ENCODE results near the gene GIMAP6.
"Not testable (repeated sequence)": the region's sequence is repeated elsewhere in the genome, so short reads cannot be mapped to it uniquely, and the experiment has no call there.

GIMAP6 gene

DNA sequence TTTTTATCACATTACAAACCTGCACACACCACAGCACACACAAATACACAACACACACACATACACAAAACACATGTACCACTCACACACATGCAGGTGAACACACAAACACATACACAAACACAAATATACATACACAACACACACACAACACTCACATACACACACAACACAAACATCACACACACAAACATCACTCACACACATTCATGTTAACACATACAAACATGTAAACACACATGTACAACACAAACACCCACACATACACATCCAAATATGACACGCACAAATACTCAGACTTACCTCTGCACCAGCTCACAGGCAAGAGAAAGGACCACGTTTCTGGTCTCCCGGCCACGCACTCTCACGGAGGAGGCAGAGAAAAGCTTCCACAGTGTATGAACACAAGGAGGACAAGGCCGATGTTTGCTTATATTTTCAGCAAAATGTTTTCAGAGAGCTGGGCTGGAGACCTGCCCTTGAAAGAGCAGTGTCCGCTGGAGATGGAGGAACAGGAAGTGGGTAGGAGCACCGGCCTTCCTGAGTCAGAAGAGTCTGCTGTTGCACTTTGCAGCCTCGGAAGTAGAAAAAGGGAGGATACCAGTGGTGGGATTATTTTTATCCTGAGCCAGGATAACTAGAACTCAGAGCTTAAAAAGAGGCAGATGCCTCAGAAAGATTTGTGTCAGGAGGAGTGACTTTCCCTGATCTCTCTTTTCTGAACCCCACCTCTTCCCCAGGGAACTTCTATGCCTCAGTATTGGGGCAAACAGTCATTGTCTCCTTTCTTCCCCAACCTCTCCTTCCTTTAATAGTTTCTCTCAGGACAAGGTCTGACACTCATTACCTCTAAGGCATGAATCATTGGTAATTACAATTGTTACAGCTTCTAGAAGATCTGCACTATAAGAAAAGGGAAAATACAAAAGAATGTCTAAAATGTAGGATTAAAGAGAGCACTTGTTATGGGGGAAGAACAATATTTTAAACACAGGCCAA lies at the start of gene GIMAP6:
TSS of gene GIMAP6 (minus strand) at position 520 of the 999 bp plus-strand sequence. CDS start 2,243 bp downstream, outside the sequence.
- DNase-seq (ENCODE audit: low spot score): no peak

DNA sequence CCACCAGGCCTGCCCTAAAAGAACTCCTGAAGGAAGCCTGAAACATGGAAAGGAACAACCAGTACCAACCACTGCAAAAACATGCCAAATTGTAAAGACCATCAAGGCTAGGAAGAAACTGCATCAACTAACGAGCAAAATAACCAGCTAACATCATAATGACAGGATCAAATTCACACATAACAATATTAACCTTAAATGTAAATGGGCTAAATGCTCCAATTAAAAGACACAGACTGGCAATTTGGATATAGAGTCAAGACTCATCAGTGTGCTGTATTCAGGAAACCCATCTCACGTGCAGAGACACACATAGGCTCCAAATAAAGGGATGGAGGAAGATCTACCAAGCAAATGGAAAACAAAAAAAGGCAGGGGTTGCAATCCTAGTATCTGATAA lies 48.2 kb upstream of the GIMAP6 start:
- not testable (repeated sequence) for DNase-seq (ENCODE audit: low spot score)

DNA sequence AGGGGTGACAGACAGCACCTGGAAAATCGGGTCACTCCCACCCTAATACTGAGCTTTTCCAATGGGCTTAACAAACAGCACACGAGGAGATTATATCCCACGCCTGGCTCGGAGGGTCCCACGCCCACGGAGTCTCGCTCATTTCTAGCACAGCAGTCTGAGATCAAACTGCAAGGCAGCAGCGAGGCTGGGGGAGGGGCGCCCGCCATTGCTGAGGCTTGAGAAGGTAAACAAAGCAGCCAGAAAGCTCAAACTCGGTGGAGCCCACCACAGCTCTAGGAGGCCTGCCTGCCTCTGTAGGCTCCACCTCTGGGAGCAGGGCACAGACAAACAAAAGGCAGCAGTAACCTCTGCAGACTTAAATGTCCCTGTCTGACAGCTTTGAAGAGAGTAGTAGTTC lies 46.4 kb upstream of the GIMAP6 start:
- DNase-seq (ENCODE audit: low spot score): not testable (repeated sequence)

DNA sequence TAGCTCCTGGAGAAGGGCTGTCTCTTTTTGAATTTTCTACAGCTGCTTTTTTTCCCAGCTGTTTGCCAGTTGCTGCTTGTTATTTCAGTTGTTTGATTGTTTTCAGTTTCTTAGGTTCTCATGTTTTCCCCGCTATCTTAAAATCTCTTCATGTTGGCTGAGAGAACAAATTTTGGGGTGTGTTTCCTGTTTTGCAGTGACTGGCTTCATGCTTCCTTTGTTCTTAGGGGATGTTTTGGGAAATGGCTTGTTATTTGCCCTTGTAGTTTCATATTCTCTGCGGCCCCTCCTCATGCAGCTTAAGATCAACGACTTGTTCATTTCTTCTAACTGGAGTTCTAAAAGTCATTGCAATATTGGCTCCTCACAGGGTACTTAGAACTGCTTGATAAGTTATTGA lies 44.7 kb upstream of the GIMAP6 start:
- not testable (repeated sequence) for DNase-seq (ENCODE audit: low spot score)

DNA sequence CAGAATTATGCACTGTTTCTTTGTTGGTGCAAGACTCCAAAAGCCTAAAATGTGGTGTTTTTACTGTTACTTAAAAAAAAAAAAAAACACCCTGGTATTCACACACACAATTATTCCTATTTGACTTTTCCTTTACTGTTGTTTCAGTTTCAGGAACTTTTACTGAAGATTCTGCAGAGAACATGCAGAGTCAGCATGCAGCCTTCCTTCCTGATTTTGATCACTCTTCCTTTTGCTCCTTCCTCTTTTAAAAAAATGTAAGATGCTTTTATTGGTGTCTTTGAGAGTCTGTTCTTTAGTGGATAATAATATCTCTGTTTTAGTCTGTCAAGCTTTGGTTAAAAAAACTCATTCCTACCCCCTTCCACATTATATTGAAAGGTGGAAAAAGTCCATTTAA lies 44.1 kb upstream of the GIMAP6 start:
- not testable (repeated sequence) for DNase-seq (ENCODE audit: low spot score)

DNA sequence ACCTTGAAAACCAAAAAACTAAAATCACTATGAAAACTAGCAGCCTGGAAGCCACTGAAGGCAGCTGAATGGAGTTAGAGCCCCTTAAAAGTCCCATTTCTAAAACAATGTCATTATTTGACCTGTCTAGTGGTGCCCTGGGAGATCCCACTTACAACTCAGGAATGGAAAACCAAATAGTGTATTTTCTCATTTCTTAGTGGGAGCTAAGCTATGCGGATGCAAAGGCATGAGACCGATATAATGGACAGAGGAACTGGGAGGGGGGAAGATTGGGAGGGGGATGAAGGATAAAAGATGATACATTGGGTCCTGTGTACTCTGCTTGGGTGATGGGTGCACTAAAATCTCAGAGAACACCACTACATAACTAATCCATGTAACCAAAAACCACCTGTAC lies 43.5 kb upstream of the GIMAP6 start:
- no peak for DNase-seq (ENCODE audit: low spot score)

DNA sequence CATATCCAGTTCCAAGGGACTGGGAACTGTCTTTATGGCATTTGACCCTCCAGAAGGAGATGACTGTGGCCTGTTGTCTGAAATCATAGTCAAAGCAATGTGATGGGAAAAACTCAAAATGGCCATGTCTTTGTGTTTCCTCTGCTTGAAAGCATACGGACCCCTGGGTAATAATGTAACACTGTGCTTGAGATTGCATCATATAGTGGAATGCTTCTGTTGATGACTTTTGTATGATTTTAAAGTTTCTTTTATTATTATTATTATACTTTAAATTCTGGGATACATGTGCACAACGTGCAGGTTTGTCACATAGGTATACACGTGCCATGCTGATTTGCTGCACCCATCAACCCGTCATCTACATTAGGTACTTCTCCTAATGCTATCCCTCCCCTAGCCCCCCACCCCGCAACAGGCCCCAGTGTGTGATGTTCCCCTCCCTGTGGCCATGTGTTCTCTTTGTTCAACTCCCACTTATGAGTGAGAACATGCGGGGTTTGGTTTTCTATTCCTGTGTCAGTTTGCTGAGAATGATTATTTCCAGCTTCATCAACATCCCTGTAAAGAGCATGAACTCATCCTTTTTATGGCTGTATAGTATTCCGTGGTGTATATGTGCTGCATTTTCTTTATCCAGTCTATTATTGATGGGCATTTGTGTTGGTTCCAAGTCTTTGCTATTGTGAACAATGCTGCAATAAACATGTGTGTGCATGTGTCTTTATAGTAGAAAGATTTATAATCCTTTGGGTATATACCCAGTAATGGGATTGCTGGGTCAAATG lies 39.8 kb upstream of the GIMAP6 start:
- not testable (repeated sequence) for DNase-seq (ENCODE audit: low spot score)

DNA sequence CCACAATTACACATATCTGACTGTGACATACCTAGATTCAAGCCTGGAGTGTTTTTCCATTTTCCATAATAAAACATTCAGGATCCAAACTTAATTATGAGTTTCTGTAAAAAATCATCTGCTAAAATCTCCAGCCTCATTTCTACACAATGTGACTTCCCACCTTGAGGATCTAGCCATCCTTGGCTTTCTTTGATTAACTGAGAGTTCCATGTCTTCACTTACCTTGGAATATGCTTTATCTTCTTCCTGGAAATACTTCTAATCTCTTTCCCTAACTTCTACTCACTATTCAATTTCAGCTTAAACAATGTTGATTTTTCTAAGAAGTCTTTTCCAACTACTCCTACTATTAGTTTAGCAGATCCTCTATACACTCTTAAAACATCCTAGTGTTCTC lies 36.8 kb upstream of the GIMAP6 start:
- DNase-seq (ENCODE audit: low spot score): no peak

DNA sequence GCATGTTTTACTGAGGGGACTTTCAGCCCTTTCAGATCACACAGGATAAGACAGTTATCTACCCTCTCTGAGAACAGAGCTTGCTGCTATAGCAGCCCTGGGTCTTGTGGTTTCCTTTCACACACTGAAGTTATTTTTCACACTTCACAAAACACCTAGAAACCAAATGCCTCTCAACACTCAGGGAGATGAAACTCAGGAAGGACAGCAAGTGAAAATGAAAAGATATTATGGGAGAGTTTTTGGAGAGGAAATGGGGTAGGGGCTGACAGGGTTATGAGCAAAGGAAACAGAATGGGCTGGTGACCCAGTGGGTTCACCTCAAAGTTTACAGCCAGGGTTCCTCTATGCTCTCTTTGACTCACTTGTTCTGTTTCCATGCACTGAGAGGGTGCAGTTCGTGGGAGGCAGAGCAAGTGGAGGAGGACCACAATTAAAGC lies 36.3 kb upstream of the GIMAP6 start:
- DNase-seq (ENCODE audit: low spot score): no peak

DNA sequence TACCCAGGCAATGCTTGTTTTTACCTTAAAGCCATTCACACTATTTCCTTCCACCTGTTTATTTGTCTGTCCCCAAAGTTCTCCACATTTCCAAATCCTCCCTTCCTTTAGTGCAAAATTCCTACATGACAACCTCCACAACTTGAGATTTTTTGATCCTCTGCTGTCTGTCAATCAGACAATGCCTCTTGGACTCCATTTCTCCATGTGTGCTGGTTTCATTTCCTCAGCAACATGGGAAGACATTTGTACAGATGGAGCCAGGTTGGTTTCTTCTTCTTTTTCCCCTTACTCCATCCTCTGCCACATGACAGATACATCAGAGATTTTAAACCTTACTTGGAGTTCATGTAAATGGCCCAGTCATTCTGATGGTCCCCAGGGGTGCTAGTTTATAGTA lies 34.2 kb upstream of the GIMAP6 start:
- DNase-seq (ENCODE audit: low spot score): no peak

DNA sequence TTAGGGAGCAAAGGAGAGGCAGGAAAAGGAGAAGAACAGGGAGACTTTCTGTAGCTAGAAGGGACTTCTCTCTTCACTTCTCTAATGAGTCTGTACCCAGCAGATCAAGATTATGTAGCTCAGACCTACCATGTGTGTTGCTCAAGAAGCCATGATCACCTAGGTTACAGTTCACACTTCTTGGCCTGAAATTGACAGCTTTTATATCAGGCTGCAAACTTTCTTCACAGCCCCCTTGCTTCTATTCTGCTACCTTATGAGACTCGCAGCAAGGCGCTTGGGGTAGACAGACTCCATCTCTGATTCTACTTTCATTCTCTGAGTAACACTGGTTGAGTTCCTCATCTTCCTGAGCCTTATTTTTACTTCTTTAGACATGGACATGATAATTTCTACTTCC lies 33.7 kb upstream of the GIMAP6 start:
- no peak for DNase-seq (ENCODE audit: low spot score)

DNA sequence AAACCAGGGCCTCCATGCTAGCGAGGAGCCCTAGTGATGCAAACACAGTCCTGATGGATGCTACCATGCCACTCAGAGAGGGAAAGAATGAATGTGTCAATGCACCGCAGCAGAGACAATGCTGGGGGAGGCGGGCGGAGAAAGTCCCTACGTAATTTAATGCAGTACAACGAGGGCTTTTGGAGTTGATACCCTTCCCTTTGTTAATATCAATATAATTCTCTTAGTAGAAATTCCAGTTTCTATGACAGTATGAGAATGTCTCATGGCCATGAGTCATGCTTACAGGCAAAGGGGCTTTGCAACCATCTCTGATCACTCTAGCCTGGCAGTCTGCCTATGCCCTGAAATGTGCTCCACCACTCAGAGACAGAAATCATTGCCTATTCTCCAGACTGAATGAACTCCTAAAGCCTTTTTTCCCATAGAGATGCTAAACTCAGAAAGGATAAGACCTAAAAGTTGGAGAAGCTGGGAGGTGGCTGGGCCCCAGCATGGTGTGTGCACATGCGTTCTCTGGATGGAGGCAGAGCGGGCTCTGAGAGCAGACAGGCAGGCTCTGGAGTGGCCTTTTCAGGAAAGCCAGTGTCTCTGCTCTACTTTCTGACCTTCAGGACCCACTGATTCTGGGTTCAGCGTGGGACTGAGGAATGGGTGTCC lies 33.0 kb upstream of the GIMAP6 start:
- DNase-seq (ENCODE audit: low spot score): no peak

DNA sequence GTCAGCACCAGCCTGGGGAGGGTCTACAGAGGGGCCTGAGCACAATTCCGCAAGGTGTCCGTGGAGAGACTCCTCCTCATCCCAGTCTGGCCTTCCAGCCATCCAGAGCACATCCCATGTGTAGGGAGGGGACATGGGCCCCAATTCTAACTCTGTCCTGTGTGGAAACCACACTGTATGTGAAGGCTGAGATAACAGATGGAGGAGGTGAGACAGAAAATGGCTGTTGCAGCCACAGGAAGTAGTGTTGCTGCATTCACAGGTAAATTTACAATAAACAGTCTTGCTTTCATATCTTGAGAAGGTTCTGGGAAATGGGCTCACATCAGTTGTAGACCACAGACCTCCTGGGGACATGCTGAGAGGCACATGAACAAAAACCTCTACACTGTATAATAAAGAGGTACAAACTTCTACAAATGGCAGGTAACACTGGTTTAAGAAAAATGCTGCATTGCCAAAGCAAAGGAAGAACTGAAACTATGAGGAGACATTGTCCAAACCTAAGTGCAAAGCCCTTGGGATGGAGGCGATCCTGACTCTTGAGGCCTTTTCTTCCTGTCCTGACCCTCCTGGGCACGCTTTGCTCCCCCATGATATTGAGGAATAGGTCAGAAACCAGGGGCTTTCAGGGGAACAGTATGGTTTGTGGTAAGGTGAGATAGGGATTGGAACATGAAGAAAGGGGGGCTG lies 31.8 kb upstream of the GIMAP6 start:
- no peak for DNase-seq (ENCODE audit: low spot score)

DNA sequence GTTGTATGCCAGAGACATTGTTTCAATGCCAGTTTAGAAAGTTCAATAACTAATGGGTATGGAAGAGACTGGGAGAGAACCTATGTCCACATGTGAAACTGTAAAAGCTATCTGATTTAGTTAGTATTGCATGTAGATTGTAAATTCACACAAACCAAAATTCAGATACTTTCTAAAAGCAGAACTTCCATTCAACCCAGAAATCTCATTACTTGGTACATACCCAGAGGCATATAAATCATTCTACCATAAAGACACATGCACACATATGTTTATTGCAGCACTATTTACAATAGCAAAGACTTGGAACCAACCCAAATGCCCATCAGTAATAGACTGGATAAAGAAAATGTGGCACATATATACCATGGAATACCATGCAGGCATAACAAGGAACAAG lies 30.6 kb upstream of the GIMAP6 start:
- not testable (repeated sequence) for DNase-seq (ENCODE audit: low spot score)

DNA sequence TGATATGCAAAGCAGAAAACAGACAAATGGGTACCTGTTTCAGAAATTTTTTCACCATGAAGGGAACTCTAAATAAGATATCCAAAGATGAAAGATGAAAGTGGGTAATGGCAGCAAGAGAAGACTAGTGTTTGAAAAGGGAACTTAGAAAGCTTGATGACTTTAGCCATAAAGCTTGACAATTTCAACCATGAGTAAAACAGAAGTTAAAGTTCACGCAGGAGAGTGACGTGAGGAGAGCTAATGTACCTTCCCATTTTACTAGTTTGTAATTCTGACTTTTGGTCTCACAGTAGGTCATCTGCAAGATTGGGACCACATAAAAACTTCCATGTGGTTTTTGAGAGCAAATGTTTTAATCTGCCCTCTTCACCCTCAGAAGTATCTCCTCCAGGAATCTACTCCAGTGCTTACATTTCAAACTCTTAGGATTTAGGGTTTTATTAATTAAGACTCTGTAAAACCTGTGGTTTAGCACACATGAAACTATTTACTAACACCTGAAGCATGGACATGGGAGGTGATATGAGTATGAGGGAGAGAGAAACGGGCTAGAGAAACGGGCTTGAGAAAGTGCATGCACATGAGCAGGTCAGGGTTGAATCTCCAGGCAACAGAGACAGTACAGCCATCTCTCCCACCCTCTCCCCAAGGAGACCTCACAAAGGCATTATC lies 28.9 kb upstream of the GIMAP6 start:
- DNase-seq (ENCODE audit: low spot score): no peak

DNA sequence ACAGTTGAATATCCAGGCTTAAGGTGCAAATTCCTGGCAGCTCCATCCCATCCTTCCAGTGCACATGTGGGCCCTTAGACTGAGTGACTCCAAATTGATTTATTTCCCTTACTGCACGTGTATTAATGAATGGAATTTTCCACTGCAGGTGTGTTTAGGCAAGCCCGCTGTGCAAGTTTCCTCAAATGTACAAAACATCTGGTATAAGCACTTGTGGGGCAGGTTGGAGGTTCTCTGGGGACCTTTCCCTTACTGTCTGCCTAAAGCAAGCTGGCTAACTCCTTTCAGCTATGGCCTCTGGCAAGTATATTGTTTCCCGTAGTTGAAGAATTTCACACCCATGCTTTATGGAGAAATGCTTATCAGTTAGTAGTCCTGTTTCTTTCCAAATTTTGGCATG lies 25.3 kb upstream of the GIMAP6 start:
- no peak for DNase-seq (ENCODE audit: low spot score)

DNA sequence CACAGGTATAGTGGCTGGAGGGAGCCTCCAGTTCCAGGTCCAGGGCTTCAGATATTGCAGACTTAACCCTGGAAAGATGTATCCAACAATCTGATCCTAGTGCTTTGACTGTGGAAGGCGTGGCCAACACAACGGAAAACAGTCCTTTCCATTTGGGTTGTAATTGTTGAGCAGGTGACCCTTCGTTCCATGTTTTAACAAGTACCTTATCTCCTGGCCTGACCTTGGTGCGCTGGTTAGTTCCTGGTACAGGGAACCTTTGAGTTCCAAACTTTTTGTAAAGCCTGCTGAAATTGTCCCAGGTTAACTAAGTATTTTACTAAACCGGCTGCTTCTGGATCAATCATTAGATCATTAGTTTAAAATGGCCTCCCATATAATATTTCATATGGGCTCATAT lies 23.9 kb upstream of the GIMAP6 start:
- DNase-seq (ENCODE audit: low spot score): no peak

DNA sequence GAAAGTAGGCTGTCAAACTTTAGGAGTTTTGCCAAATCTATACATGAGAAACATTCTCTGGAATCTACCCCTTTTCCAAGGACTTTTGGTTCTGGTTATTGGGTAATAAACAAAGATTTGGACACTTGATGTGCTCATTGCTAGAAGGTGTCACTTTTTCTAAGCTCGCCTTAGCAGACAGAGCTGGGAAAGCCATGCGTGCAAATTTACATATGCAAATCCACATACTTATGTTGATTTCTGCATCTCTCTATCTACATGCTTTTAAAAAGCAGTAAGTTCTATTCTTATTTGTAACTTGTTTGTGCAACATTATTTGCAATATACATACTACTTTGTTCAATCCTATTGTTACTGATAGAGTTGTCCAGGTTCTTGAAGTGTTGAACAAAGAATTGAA lies 22.5 kb upstream of the GIMAP6 start:
- no peak for DNase-seq (ENCODE audit: low spot score)

DNA sequence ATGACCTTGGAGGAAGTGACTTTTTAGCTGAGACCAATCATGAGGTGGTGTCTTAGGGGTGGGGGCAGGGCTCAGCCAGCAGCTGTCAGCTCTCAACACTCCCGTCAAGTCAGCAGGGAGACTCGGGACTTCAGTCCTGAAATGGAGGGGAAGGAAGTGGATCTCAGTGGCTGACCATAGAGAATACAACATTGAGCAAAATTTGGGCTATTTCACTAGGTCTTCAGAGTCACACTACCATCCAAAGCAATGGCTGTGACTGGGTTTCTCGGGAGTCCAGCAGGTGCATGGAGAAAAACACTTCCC lies 16.8 kb upstream of the GIMAP6 start:
- no peak for DNase-seq (ENCODE audit: low spot score)

DNA sequence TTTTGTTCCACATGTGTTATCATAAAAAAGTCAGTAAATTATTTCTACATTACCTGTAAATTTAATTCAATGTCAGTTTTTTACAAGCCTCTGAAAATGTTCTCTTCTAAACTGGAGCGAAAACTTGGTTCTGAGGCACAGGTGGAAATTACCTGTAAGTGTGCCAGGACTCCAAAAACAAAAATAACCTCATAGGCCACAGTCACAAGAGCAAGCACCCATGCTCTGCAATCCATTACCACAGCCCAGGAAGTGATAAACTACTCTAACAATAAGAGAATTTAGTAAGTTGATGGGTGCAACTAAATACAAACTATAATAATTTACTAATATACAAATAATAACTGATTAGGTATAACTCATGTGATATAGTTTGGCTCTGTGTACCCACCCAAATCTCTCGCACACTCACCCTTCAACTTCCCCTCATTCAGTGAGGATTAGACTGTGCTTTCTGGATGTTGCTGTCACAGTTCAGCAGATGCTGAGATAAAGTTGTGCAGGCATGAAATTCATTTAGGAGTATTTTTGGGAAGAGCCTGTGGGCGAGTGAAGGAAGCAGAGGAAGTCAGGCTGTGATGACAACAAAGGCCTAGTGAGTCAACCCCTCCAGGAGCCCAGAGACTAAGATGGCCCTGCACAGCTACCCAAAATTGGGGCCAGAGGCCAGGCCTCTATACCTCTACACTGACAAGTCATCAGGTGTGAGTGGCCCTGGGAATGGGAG lies 16.3 kb upstream of the GIMAP6 start:
- DNase-seq (ENCODE audit: low spot score): no peak

Data from NAMALWA (cell line).